T-cell (primary cell): ENCODE measurements around the gene PHYH. TPM values are rescaled to one million over a fixed set of nuclear protein-coding genes. Genes with fewer than 3 reads are reported as not detected.

Experiments
- ATAC-seq, 4 experiments: fragments of 200-7000 bp in 3 of 4; fragments of 150-1000 bp in 1 of 4; cut with Tn5 transposase; replicated peaks in 1 of 4; 1 replicate in 3 of 4; 2 replicates in 1 of 4; pipeline ENCODE4 v1.10.0; 2021; ENCODE audit warnings: moderate library complexity in 3 of 4, mild to moderate bottlenecking in 2 of 4, moderate number of reproducible peaks in 1 of 4
- CTCF ChIA-PET, 2 donors: fragments of 300-600 bp; sonication (Branson Sonifier 250); formaldehyde crosslinking; loops; one replicate each; lab custom pipeline; 2022; ENCODE audit warnings: antibody characterized with exemption in 2 of 2; lab: Charles Lee
- POLR2A ChIA-PET, 2 donors: fragments of 300-600 bp; sonication (Branson Sonifier 250); formaldehyde crosslinking; loops; one replicate each; lab custom pipeline; 2022; ENCODE audit warnings: antibody characterized with exemption in 2 of 2; lab: Charles Lee
- DNase-seq, 35 experiments: peaks; one replicate each; pipeline versions ENCODE4 v3.0.0 to v3.0.0-alpha.2; 2013 to 2023
- H3K27ac ChIP-seq: one replicate; pipeline ENCODE4 v1.5.1; 2013; ENCODE audit warnings: low read length
- H3K27me3 ChIP-seq, 2 experiments: replicated peaks in 1 of 2; 1 replicate in 1 of 2; 2 replicates in 1 of 2; pipeline versions ENCODE4 v1.6.1 to v1.7.0; 2013; ENCODE audit warnings: low read length in 1 of 2, mixed read lengths in 1 of 2; ENCODE audit not compliant: control insufficient read depth in 2 of 2, insufficient read depth in 2 of 2; ENCODE audit errors: extremely low read depth in 1 of 2
- H3K36me3 ChIP-seq, 2 donors: 1 replicate in 1 of 2; 2 replicates in 1 of 2; pipeline versions ENCODE4 v1.6.1 to v1.7.0; 2013; ENCODE audit warnings: low read length in 1 of 2; ENCODE audit not compliant: control insufficient read depth in 2 of 2, insufficient read depth in 1 of 2; ENCODE audit errors: extremely low read depth in 1 of 2
- H3K4me1 ChIP-seq, 2 experiments: 1 replicate in 1 of 2; 2 replicates in 1 of 2; pipeline versions ENCODE4 v1.6.1 to v1.7.0; 2013; ENCODE audit warnings: low read length in 2 of 2, mixed read lengths in 1 of 2; ENCODE audit not compliant: insufficient read depth in 2 of 2, control insufficient read depth in 1 of 2; ENCODE audit errors: extremely low read depth in 1 of 2
- H3K4me3 ChIP-seq, 2 donors: 1 replicate in 1 of 2; 2 replicates in 1 of 2; pipeline versions ENCODE4 v1.5.1 to v1.7.0; 2013; ENCODE audit warnings: mild to moderate bottlenecking in 2 of 2, low read length in 1 of 2, moderate library complexity in 1 of 2; ENCODE audit not compliant: control insufficient read depth in 1 of 2; ENCODE audit errors: extremely low read depth in 1 of 2
- H3K9me3 ChIP-seq: 2 replicates; pipeline ENCODE4 v1.7.0; 2013
- H3K27ac Mint-ChIP-seq, 2 donors: one replicate each; pipeline ENCODE4 v1.8.0; 2020 to 2021; ENCODE audit warnings: mild to moderate bottlenecking in 2 of 2, mixed read lengths in 2 of 2
- H3K27me3 Mint-ChIP-seq, 2 donors: one replicate each; pipeline ENCODE4 v1.8.0; 2021 to 2022; ENCODE audit warnings: mixed read lengths in 2 of 2
- H3K36me3 Mint-ChIP-seq: one replicate; pipeline ENCODE4 v1.8.0; 2021; ENCODE audit warnings: mixed read lengths
- H3K4me1 Mint-ChIP-seq, 3 donors: one replicate each; pipeline ENCODE4 v1.8.0; 2020 to 2022; ENCODE audit warnings: mixed read lengths in 3 of 3, mild to moderate bottlenecking in 1 of 3
- H3K4me3 Mint-ChIP-seq, 3 donors: one replicate each; pipeline ENCODE4 v1.8.0; 2020 to 2022; ENCODE audit warnings: mild to moderate bottlenecking in 3 of 3, mixed read lengths in 3 of 3, moderate library complexity in 3 of 3
- H3K9me3 Mint-ChIP-seq, 3 donors: one replicate each; pipeline ENCODE4 v1.8.0; 2020 to 2022; ENCODE audit warnings: mixed read lengths in 3 of 3
- WGBS: methylation state at CpG from one replicate; pipeline ENCODE4 v1.1.5; 2013; ENCODE audit warnings: missing lambda C conversion rate; ENCODE audit not compliant: insufficient coverage; 5-methylcytosine and 5-hydroxymethylcytosine counted together
- total RNA-seq, 35 experiments: library from RNA in 6 of 35; stranded (reverse) in 6 of 35; fragments of 120-200 nt in 1 of 35; gene quantifications; one replicate each; pipeline versions ENCODE4 v1.2.1 to v1.2.4 and lab custom pipeline; 2013 to 2026

PHYH gene
- total RNA-seq, 5 donors from 2014 or later (not counting 1 experiment from before 2014, with no cell fraction given) = 9.3 to 10.9 (median 9.8) TPM

DNA sequence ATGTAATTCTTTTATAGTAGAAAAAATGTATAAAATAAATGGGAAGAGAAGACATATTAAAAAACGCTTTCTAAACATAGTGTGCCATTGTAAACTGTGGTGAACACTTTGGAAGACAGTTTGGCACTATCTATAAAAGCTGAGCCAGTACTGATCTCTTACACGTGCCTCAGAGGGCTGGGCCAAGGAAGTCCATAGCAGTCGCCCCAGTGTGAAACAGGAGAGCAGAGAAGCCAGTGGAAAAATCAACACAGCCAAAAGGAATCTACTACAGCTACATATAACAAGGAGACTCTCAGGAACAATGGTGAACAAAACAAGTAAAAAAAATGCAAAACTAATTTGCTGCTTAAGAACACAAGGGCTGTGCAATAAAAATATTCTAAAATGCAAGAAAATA, 27.7 kb upstream of the PHYH start:
- Histone ChIP-seq H3K4me3 (no peak overlapping the region), H3K27ac (no peak overlapping the region), H3K9me3 (no peaks in the 10 kb centered on the region), H3K27me3 (no peaks in the 10 kb centered on the region), H3K4me1 (no peaks in the 10 kb centered on the region), H3K36me3 (peaks cover 20 to 70% of the 10 kb centered on the region in 2 donors)
- Mint-ChIP-seq H3K27ac (no peak overlapping the region), H3K9me3 (no peaks in the 10 kb centered on the region), H3K27me3 (no peaks in the 10 kb centered on the region), H3K36me3 (peaks cover 58% of the 10 kb centered on the region), H3K4me3 (no peak overlapping the region), H3K4me1 (no peaks in the 10 kb centered on the region)
- DNase-seq (no peak), ATAC-seq (no peak)
- CTCF ChIA-PET = no interaction called here
- WGBS = no CpG with 5 or more reads among the region's 3 CpGs
- POLR2A ChIA-PET = no interaction called here

DNA sequence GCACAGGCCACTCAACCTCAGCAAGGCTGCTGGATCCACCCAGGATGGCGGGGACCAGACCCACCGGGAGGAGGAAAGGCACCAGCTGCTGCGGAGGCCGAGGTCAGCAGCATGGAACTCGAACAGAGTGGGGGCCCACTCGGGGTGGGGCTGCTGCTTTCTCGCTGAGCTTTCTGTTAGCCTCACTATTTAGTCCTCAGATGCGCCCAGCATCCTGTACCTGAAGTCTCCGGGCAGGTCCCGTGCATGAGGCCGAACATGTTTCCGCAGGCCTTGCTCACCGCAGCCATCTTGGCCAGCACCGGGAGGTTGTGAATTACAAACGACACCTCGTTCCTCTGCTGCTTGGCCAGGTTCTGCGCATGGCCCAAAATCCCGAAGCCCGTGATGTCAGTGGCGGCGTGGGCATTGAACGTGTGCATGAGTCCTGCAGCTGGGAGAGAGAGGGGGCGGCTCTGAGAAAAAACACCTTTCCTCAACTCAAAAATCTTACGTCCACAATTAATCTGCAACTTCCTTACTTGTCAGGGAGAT, 22.8 kb upstream of the PHYH start:
- DNase-seq (no peak), ATAC-seq (no peak)
- H3K4me3 Mint-ChIP-seq = no peak overlapping the region
- ChIA-PET CTCF (no interaction called here), POLR2A (interaction anchor here in 1 of 2 donors (0.6 kb wide), 1 partner anchor 233 kb away, joined by 3 read pairs; no protein-coding TSS in a partner anchor)
- H3K36me3 ChIP-seq = peaks cover 14 to 56% of the 10 kb centered on the region in 2 donors
- H3K27ac ChIP-seq = no peak overlapping the region
- no peaks in the 10 kb centered on the region for H3K27me3 ChIP-seq
- no peaks in the 10 kb centered on the region for H3K4me1 Mint-ChIP-seq
- no peaks in the 10 kb centered on the region for H3K27me3 Mint-ChIP-seq
- no peaks in the 10 kb centered on the region for H3K9me3 Mint-ChIP-seq
- H3K4me3 ChIP-seq = no peak overlapping the region
- WGBS = 96% methylated on average over 15 of the region's 24 CpGs
- H3K27ac Mint-ChIP-seq = no peak overlapping the region
- H3K4me1 ChIP-seq = no peaks in the 10 kb centered on the region
- H3K9me3 ChIP-seq = no peaks in the 10 kb centered on the region
- H3K36me3 Mint-ChIP-seq = peaks cover 52% of the 10 kb centered on the region

DNA sequence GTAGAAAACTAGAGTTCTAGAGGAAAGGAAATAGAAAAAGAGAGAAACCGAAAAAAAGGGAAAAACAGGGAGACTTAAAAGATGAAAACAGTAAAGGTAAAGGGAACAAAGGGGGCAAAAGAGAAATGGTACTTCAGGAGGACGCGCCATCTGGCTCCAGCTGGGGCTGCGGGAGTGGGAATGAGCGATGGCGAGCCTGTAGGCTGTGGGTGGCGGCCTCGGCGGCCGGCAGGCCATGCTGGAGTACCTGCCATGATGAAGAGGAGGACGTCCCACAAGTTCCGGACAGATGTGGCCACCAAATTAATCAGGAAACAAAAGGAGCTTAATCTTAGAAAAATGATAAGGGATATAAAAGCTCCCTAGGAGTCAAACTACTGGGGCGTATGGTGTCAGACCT, 21.7 kb upstream of the PHYH start:
- 95% methylated on average over 11 of the region's 13 CpGs for WGBS
- Mint-ChIP-seq H3K4me3 (no peak overlapping the region), H3K27me3 (no peaks in the 10 kb centered on the region), H3K27ac (no peak overlapping the region), H3K9me3 (no peaks in the 10 kb centered on the region), H3K36me3 (peaks cover 46% of the 10 kb centered on the region), H3K4me1 (no peaks in the 10 kb centered on the region)
- CTCF ChIA-PET = no interaction called here
- POLR2A ChIA-PET = interaction anchor here in 1 of 2 donors (0.5 kb wide), 1 partner anchor 18 kb away, joined by 6 read pairs; no protein-coding TSS in a partner anchor
- H3K4me3 ChIP-seq = no peak overlapping the region
- H3K27ac ChIP-seq = no peak overlapping the region
- ATAC-seq (no peak), DNase-seq (no peak)
- no peaks in the 10 kb centered on the region for H3K4me1 ChIP-seq
- H3K36me3 ChIP-seq = peaks cover 9 to 48% of the 10 kb centered on the region in 2 donors
- no peaks in the 10 kb centered on the region for H3K27me3 ChIP-seq
- H3K9me3 ChIP-seq = no peaks in the 10 kb centered on the region

DNA sequence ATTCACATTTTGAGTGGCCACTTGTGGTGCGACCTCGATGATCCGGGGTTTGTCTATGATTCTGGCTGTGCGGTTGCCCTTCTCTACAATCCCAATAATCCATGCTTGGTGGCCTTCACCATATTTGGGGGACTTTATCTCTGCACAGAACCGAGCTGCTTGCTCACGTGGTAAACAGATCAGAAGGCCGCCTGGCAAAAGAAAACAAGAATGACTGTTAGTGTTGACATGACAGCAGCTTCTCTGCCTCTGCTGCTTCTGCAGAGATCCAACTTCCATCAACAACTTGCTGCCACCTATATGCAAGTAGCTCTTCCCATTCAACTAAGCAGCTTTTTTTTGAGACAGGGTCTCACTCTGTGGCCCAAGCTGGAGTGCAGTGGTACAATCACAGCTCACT, 19.3 kb upstream of the PHYH start:
- no peak overlapping the region for H3K4me3 Mint-ChIP-seq
- no peak overlapping the region for H3K27ac ChIP-seq
- DNase-seq (no peak), ATAC-seq (no peak)
- H3K9me3 ChIP-seq = no peaks in the 10 kb centered on the region
- peaks cover 8 to 30% of the 10 kb centered on the region in 2 donors for H3K36me3 ChIP-seq
- no peaks in the 10 kb centered on the region for H3K9me3 Mint-ChIP-seq
- 100% methylated on average over 1 of the region's 7 CpGs for WGBS
- no peaks in the 10 kb centered on the region for H3K4me1 Mint-ChIP-seq
- no peaks in the 10 kb centered on the region for H3K27me3 ChIP-seq
- no peaks in the 10 kb centered on the region for H3K4me1 ChIP-seq
- H3K27me3 Mint-ChIP-seq = no peaks in the 10 kb centered on the region
- CTCF ChIA-PET = no interaction called here
- POLR2A ChIA-PET = no interaction called here
- peak overlapping the region in 1 of 2 donors; percentile 28 for H3K27ac Mint-ChIP-seq
- H3K4me3 ChIP-seq = no peak overlapping the region
- peaks cover 34% of the 10 kb centered on the region for H3K36me3 Mint-ChIP-seq

DNA sequence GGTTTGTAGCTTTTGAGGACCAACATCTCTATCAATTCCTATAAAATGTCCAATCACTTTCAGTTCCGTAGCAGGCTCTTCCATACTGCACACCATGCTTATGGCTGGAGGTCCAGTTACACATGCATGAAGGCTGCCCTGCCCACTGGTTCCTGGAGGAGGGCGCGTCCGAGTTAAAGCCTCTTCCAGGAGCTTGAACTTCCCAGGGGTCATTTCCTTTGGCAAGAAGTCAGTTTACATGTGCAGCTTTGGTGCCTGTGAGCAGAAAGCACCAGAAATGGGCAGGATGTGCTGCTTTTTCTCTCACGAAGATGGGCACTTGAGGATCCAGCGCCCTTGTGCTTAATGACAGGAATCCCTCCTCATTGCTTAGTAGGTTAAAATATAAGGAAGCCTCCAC, 17.6 kb upstream of the PHYH start:
- H3K27ac Mint-ChIP-seq = no peak overlapping the region
- POLR2A ChIA-PET = interaction anchor here in 1 of 2 donors (0.6 kb wide), 2 partner anchors 24 to 1429 kb away, joined by 4 to 5 read pairs; no protein-coding TSS in a partner anchor
- H3K9me3 ChIP-seq = no peaks in the 10 kb centered on the region
- peaks cover 8 to 22% of the 10 kb centered on the region in 2 donors for H3K36me3 ChIP-seq
- no peaks in the 10 kb centered on the region for H3K4me1 Mint-ChIP-seq
- ATAC-seq (no peak), DNase-seq (no peak)
- H3K4me3 ChIP-seq = no peak overlapping the region
- no peaks in the 10 kb centered on the region for H3K9me3 Mint-ChIP-seq
- H3K4me1 ChIP-seq = no peaks in the 10 kb centered on the region
- no peak overlapping the region for H3K4me3 Mint-ChIP-seq
- CTCF ChIA-PET = interaction anchor here (0.5 to 0.6 kb wide), 3 partner anchors 16 to 143 kb away, joined by 3 to 4 read pairs (median 3); no protein-coding TSS in a partner anchor
- no peaks in the 10 kb centered on the region for H3K27me3 Mint-ChIP-seq
- H3K27me3 ChIP-seq = no peaks in the 10 kb centered on the region
- 100% methylated on average over 4 of the region's 6 CpGs for WGBS
- H3K36me3 Mint-ChIP-seq = peaks cover 27% of the 10 kb centered on the region
- H3K27ac ChIP-seq = no peak overlapping the region

DNA sequence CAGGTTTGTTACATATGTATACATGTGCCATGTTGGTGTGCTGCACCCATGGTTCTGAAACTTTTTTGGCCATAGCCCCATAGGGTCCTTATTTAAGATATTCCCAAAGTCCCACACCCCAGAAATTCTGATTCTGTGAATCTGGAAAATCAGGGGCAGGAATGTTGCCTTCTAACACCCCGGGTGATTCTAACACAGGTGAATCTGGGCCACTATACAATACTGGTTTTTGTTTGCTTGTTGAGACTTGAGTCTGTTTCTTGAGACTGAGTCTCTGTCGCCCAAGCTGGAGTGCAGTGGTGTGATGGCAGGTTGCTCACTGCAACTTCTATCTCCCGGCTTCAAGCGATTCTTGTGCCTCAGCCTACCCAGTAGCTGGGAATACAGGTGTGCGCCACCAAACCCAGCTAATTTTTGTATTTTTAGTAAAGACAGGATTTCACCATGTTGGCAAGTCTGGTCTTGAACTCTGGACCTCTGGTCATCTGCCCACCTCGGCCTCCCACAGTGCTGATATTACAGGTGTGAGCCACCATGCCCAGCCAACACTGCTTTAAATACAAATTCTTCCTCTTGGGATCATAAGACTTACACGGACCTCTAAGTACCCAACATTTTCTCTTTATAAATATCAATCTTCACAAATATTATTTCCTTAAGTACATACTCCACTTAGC, 16.9 kb upstream of the PHYH start:
- H3K36me3 Mint-ChIP-seq = peaks cover 22% of the 10 kb centered on the region
- H3K4me1 Mint-ChIP-seq = no peaks in the 10 kb centered on the region
- ChIA-PET POLR2A (interaction anchor here in 1 of 2 donors (0.6 kb wide), 1 partner anchor 25 kb away, joined by 4 read pairs; no protein-coding TSS in a partner anchor), CTCF (interaction anchor here in 1 of 2 donors (0.6 kb wide), 1 partner anchor 15 kb away, joined by 3 read pairs; no protein-coding TSS in a partner anchor)
- no peak for ATAC-seq
- Histone ChIP-seq H3K27ac (no peak overlapping the region), H3K9me3 (no peaks in the 10 kb centered on the region), H3K4me3 (no peak overlapping the region), H3K36me3 (peaks cover 4 to 18% of the 10 kb centered on the region in 2 donors), H3K27me3 (no peaks in the 10 kb centered on the region), H3K4me1 (no peaks in the 10 kb centered on the region)
- DNase-seq = no peak
- no peak overlapping the region for H3K4me3 Mint-ChIP-seq
- H3K27ac Mint-ChIP-seq = no peak overlapping the region
- no peaks in the 10 kb centered on the region for H3K27me3 Mint-ChIP-seq
- WGBS = 97% methylated on average over 6 of the region's 7 CpGs
- no peaks in the 10 kb centered on the region for H3K9me3 Mint-ChIP-seq
